Common myeloid progenitor, CD34-positive (primary cell): Measurements from ENCODE around the gene TLCD1.
"Not testable (repeated sequence)": the region's sequence is repeated elsewhere in the genome, so short reads cannot be mapped to it uniquely, and the experiment has no call there.

ENCODE experiments used
- CTCF ChIA-PET: fragments of 350-600 bp; sonication (Branson Sonifier 250); formaldehyde crosslinking; loops from one replicate; lab custom pipeline; 2021; ENCODE audit warnings: antibody characterized with exemption; lab: Charles Lee
- POLR2A ChIA-PET: fragments of 350-600 bp; sonication (Branson Sonifier 250); formaldehyde crosslinking; loops from one replicate; lab custom pipeline; 2021; ENCODE audit warnings: antibody characterized with exemption; lab: Charles Lee
- DNase-seq, 3 donors: peaks; one replicate each; pipeline versions ENCODE4 v3.0.0 to v3.0.0-alpha.2; 2013
- H3K27ac ChIP-seq, 2 experiments: 1 replicate in 1 of 2; 2 replicates in 1 of 2; pipeline ENCODE4 v1.7.0; 2013; ENCODE audit warnings: inconsistent platforms in 2 of 2, low read length in 2 of 2, mild to moderate bottlenecking in 2 of 2, low read depth in 1 of 2, moderate library complexity in 1 of 2; ENCODE audit not compliant: severe bottlenecking in 2 of 2, insufficient read depth in 1 of 2, poor library complexity in 1 of 2
- H3K27me3 ChIP-seq, 5 experiments: replicated peaks in 2 of 5; 1 replicate in 3 of 5; 2 replicates in 2 of 5; pipeline versions ENCODE4 v1.6.1 to v1.7.0; 2013; ENCODE audit warnings: low read length in 4 of 5, mild to moderate bottlenecking in 2 of 5, moderate library complexity in 2 of 5, inconsistent platforms in 1 of 5; ENCODE audit not compliant: insufficient read depth in 5 of 5, control insufficient read depth in 4 of 5
- H3K36me3 ChIP-seq, 4 experiments: 1 replicate in 2 of 4; 2 replicates in 2 of 4; pipeline versions ENCODE4 v1.6.1 to v1.7.0; 2013; ENCODE audit warnings: low read length in 3 of 4, control low read depth in 1 of 4, mild to moderate bottlenecking in 1 of 4; ENCODE audit not compliant: control insufficient read depth in 4 of 4, insufficient read depth in 4 of 4
- H3K4me1 ChIP-seq, 4 experiments: 1 replicate in 3 of 4; 2 replicates in 1 of 4; pipeline versions ENCODE4 v1.6.1 to v1.7.1; 2013; ENCODE audit warnings: low read length in 3 of 4, mild to moderate bottlenecking in 3 of 4, control low read depth in 1 of 4, inconsistent platforms in 1 of 4, moderate library complexity in 1 of 4; ENCODE audit not compliant: control insufficient read depth in 4 of 4, insufficient read depth in 4 of 4; ENCODE audit errors: control extremely low read depth in 1 of 4
- H3K4me3 ChIP-seq, 7 experiments: 1 replicate in 4 of 7; 2 replicates in 3 of 7; pipeline versions ENCODE4 v1.5.1 to v1.7.0; 2013; ENCODE audit warnings: mild to moderate bottlenecking in 7 of 7, low read length in 6 of 7, moderate library complexity in 6 of 7, inconsistent platforms in 2 of 7, low read depth in 2 of 7, control low read depth in 1 of 7; ENCODE audit not compliant: insufficient read depth in 4 of 7, control insufficient read depth in 1 of 7; ENCODE audit errors: extremely low read depth in 1 of 7
- H3K9me3 ChIP-seq, 5 experiments: 1 replicate in 4 of 5; 2 replicates in 1 of 5; pipeline versions ENCODE4 v1.6.1 to v1.7.1; 2013; ENCODE audit warnings: low read length in 4 of 5, mild to moderate bottlenecking in 2 of 5, inconsistent platforms in 1 of 5, low read depth in 1 of 5, moderate library complexity in 1 of 5; ENCODE audit not compliant: control insufficient read depth in 4 of 5, insufficient read depth in 2 of 5; ENCODE audit errors: control extremely low read depth in 1 of 5
- WGBS: methylation state at CpG from one replicate; pipeline ENCODE4 v1.1.5; 2013; ENCODE audit not compliant: insufficient coverage; 5-methylcytosine and 5-hydroxymethylcytosine counted together

TLCD1 gene

GRCh38 chr17:28724500-28725165, 1.4 kb downstream of the TLCD1 start:
- peak overlapping the region in 1 of 7 experiments; percentile 67 for H3K4me3 ChIP-seq
- H3K27ac ChIP-seq: no peak overlapping the region
- 96% methylated on average over 10 of the region's 10 CpGs for WGBS
- ChIA-PET CTCF (interaction anchor here (1.1 to 17.9 kb wide), 5 partner anchors 13 to 393 kb away, joined by 3 to 507 read pairs (median 7); partner anchors contain the start of genes PROCA1 and TRAF4), POLR2A (interaction anchor here (0.5 to 0.6 kb wide), 2 partner anchors 21 to 1380 kb away, joined by 3 read pairs; no protein-coding TSS in a partner anchor)
- H3K27me3 ChIP-seq: no peaks in the 10 kb centered on the region
- H3K9me3 ChIP-seq: no peaks in the 10 kb centered on the region
- H3K4me1 ChIP-seq: peaks cover 9 to 68% (median 58%) of the 10 kb centered on the region in 4 experiments
- no peak for DNase-seq
- peaks cover 8 to 50% (median 34%) of the 10 kb centered on the region in 4 experiments for H3K36me3 ChIP-seq

GRCh38 chr17:28723836-28724499, 2.1 kb downstream of the TLCD1 start:
- Histone ChIP-seq H3K4me1 (peaks cover 9 to 69% (median 58%) of the 10 kb centered on the region in 4 experiments), H3K36me3 (peaks cover 8 to 50% (median 34%) of the 10 kb centered on the region in 4 experiments)
- POLR2A ChIA-PET, H3K27ac ChIP-seq, H3K9me3 ChIP-seq, H3K4me3 ChIP-seq, H3K27me3 ChIP-seq, DNase-seq: not testable (repeated sequence)
- 100% methylated on average over 3 of the region's 4 CpGs for WGBS
- CTCF ChIA-PET: interaction anchor here (6.7 to 17.9 kb wide), 2 partner anchors 22 to 39 kb away, joined by 84 to 507 read pairs; partner anchors contain the start of gene TRAF4

GRCh38 chr17:28723159-28723835, 2.7 kb downstream of the TLCD1 start:
- Histone ChIP-seq H3K4me1 (peaks cover 13 to 71% (median 63%) of the 10 kb centered on the region in 4 experiments), H3K27me3 (no peaks in the 10 kb centered on the region), H3K36me3 (peaks cover 8 to 50% (median 34%) of the 10 kb centered on the region in 4 experiments), H3K27ac (no peak overlapping the region), H3K4me3 (no peak overlapping the region), H3K9me3 (no peaks in the 10 kb centered on the region)
- ChIA-PET POLR2A (no interaction called here), CTCF (interaction anchor here (6.7 to 17.9 kb wide), 2 partner anchors 23 to 40 kb away, joined by 84 to 507 read pairs; partner anchors contain the start of gene TRAF4)
- no peak for DNase-seq
- 92% methylated on average over 4 of the region's 6 CpGs for WGBS

GRCh38 chr17:28722417-28723158, 3.4 kb downstream of the TLCD1 start:
- Histone ChIP-seq H3K27me3 (no peaks in the 10 kb centered on the region), H3K36me3 (peaks cover 8 to 50% (median 34%) of the 10 kb centered on the region in 4 experiments), H3K9me3 (no peaks in the 10 kb centered on the region), H3K4me1 (peaks cover 13 to 69% (median 61%) of the 10 kb centered on the region in 4 experiments), H3K4me3 (peak overlapping the region in 1 of 7 experiments; percentile 44), H3K27ac (no peak overlapping the region)
- no peak for DNase-seq
- ChIA-PET POLR2A (no interaction called here), CTCF (interaction anchor here (1.9 to 17.9 kb wide), 3 partner anchors 11 to 40 kb away, joined by 9 to 507 read pairs (median 84); partner anchors contain the start of genes PROCA1 and TRAF4)
- 87% methylated on average over 4 of the region's 7 CpGs for WGBS

- not testable (repeated sequence) for H3K9me3 ChIP-seq, DNase-seq, H3K27me3 ChIP-seq
- ChIA-PET CTCF (interaction anchor here (0.6 to 17.9 kb wide), 5 partner anchors 9 to 66 kb away, joined by 3 to 507 read pairs (median 9); partner anchors contain the start of genes PROCA1 and TRAF4), POLR2A (interaction anchor here (2.4 kb wide), 1 partner anchor 10 kb away, joined by 12 read pairs; the partner anchor contains the start of gene PROCA1)
- H3K36me3 ChIP-seq: peaks cover 8 to 50% (median 34%) of the 10 kb centered on the region in 4 experiments
- 52% methylated on average over 16 of the region's 19 CpGs for WGBS
- H3K27ac ChIP-seq: peak overlapping the region; percentile 15 to 91
- peaks cover 13 to 67% (median 62%) of the 10 kb centered on the region in 4 experiments for H3K4me1 ChIP-seq
- H3K4me3 ChIP-seq: peak overlapping the region; percentile 79 to 98 (median 91)
Observed at GRCh38 chr17:28720997-28721329, 5.1 kb downstream of the TLCD1 start.
